ENCODE results near the gene C14orf180.

DNA sequence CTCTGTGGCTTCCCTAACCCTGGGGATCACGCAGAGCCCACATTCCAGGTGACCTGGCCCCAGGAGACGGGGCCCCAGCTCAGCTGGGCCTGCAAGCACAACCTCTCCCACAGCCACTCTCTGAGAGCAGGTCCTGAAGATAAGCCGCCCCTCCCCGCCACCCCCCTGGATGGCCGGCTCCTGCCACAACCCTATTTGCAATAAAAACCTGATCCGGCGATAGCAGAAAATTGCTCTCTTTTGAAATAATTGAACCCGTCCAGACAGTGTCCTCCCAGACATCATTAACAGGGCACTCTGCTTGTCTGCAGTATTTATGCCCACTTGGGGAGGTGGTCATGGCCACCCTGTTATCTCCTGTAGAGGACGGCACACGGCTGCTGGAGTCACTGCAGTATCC lies 5.0 kb downstream of the C14orf180 start:
- TF ChIP-seq, protein P1, sequence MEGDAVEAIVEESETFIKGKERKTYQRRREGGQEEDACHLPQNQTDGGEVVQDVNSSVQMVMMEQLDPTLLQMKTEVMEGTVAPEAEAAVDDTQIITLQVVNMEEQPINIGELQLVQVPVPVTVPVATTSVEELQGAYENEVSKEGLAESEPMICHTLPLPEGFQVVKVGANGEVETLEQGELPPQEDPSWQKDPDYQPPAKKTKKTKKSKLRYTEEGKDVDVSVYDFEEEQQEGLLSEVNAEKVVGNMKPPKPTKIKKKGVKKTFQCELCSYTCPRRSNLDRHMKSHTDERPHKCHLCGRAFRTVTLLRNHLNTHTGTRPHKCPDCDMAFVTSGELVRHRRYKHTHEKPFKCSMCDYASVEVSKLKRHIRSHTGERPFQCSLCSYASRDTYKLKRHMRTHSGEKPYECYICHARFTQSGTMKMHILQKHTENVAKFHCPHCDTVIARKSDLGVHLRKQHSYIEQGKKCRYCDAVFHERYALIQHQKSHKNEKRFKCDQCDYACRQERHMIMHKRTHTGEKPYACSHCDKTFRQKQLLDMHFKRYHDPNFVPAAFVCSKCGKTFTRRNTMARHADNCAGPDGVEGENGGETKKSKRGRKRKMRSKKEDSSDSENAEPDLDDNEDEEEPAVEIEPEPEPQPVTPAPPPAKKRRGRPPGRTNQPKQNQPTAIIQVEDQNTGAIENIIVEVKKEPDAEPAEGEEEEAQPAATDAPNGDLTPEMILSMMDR (IDR thresholded peaks at IDR 0.05; ENCODE audit: low read depth, low read length): no peak
- no peak for TF ChIP-seq EZH2phosphoT487 (IDR thresholded peaks at IDR 0.05; ENCODE audit: low read depth)

All from OCI-LY3 (cell line).